Glutamatergic neuron (in vitro differentiated cells): ENCODE data around the gene CCL11. TPM values are rescaled to one million over a fixed set of nuclear protein-coding genes. Genes with fewer than 3 reads are reported as not detected.

Experiments
- DNase-seq: peaks from one replicate; pipeline ENCODE4 v3.0.0; 2022
- H3K27ac Mint-ChIP-seq: one replicate; pipeline ENCODE4 v1.8.0; 2020; ENCODE audit warnings: mild to moderate bottlenecking, mixed read lengths, inconsistent platforms; ENCODE audit not compliant: unreplicated experiment
- H3K27me3 Mint-ChIP-seq: one replicate; pipeline ENCODE4 v1.8.0; 2020; ENCODE audit warnings: mild to moderate bottlenecking, moderate library complexity, mixed read lengths, inconsistent platforms; ENCODE audit not compliant: unreplicated experiment
- H3K36me3 Mint-ChIP-seq: one replicate; pipeline ENCODE4 v1.8.0; 2020; ENCODE audit warnings: mild to moderate bottlenecking, mixed read lengths, inconsistent platforms; ENCODE audit not compliant: unreplicated experiment
- H3K4me1 Mint-ChIP-seq: one replicate; pipeline ENCODE4 v1.8.0; 2020; ENCODE audit warnings: mild to moderate bottlenecking, low read depth, mixed read lengths, inconsistent platforms; ENCODE audit not compliant: unreplicated experiment
- H3K4me3 Mint-ChIP-seq: one replicate; pipeline ENCODE4 v1.8.0; 2020; ENCODE audit warnings: mild to moderate bottlenecking, mixed read lengths, inconsistent platforms; ENCODE audit not compliant: unreplicated experiment
- H3K9me3 Mint-ChIP-seq: one replicate; pipeline ENCODE4 v1.8.0; 2020; ENCODE audit warnings: mild to moderate bottlenecking, moderate library complexity, mixed read lengths, inconsistent platforms; ENCODE audit not compliant: unreplicated experiment
- CTCF ChIP-seq: fragments of 200-600 bp; sonication (generic); IDR thresholded peaks from one replicate; pipeline ENCODE4 v1.5.0; 2021; ENCODE audit not compliant: partially characterized antibody, unreplicated experiment
- long read RNA-seq: library from polyadenylated mRNA; unstranded; transcript quantifications from one replicate; pipeline ENCODE4 v2.0.0, GENCODE V29; 2020; ENCODE audit not compliant: unreplicated experiment
- total RNA-seq: library from RNA; stranded (reverse); fragmentation: NEBNext Ultra II Directional; extraction: Animal tissue kit (Norgen Biotek cat#: 25700); gene quantifications from one replicate; pipeline ENCODE4 v1.2.1, GENCODE V29; 2021; ENCODE audit not compliant: unreplicated experiment

Gene CCL11
- total RNA-seq = not detected
- long read RNA-seq = 0 reads

DNA sequence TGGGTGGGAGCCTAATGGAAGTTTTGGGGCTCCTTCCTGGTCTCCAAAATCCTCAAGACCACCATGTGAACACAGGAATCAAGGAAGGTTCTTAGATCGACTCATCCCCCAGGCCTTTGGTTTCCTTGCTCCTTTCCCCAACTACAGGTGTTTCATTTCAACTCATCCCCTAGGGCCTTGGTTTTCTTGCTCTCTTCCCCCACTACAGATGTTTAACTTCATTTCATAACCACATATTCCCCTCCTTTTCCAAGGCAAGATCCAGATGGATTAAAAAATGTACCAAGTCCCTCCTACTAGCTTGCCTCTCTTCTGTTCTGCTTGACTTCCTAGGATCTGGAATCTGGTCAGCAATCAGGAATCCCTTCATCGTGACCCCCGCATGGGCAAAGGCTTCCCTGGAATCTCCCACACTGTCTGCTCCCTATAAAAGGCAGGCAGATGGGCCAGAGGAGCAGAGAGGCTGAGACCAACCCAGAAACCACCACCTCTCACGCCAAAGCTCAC lies at the start of gene CCL11:
CCL11 (plus strand) TSS at position 457 of the 507 bp plus-strand sequence. CDS start 67 bp downstream, outside the sequence.
- no peak for DNase-seq
- Mint-ChIP-seq H3K27me3 (peaks cover 1% of the 10 kb centered on the region), H3K9me3 (no peaks in the 10 kb centered on the region), H3K4me1 (no peaks in the 10 kb centered on the region), H3K27ac (no peak within 1 kb of the TSS), H3K36me3 (no peaks in the 10 kb centered on the region), H3K4me3 (no peak within 1 kb of the TSS)
- TF ChIP-seq CTCF = no peak

GRCh38 chr17:34236281-34236892 lies 49.2 kb upstream of the CCL11 start:
- peaks cover 9% of the 10 kb centered on the region for H3K4me1 Mint-ChIP-seq
- H3K36me3 Mint-ChIP-seq = no peaks in the 10 kb centered on the region
- H3K27ac Mint-ChIP-seq = no peak overlapping the region
- H3K4me3 Mint-ChIP-seq = no peak overlapping the region
- no peak for DNase-seq
- no peak for TF ChIP-seq CTCF
- peaks cover 8% of the 10 kb centered on the region for H3K27me3 Mint-ChIP-seq
- H3K9me3 Mint-ChIP-seq = peaks cover 1% of the 10 kb centered on the region

DNA sequence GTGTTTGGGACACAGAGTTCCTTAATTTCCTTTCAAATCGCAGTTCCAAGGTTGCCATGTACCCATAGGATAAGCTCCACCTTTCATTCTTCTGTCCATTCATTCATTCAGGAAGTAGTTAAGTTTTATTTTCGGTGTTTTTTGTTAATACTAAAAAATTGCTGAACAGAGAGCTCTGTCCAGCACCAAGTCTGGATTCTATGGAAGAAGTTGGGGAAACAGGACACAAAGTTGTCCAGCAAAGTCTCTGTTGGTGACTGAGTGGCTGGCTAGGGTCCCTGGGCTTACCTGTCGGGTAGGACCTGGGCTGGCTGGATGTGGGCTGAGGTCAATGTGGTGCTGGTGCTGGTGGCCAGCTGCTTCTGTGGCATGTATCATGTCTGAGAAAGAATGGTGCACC lies 48.1 kb upstream of the CCL11 start:
- H3K27ac Mint-ChIP-seq = no peak overlapping the region
- no peak overlapping the region for H3K4me3 Mint-ChIP-seq
- H3K36me3 Mint-ChIP-seq = no peaks in the 10 kb centered on the region
- TF ChIP-seq CTCF = no peak
- H3K4me1 Mint-ChIP-seq = peaks cover 9% of the 10 kb centered on the region
- peaks cover 7% of the 10 kb centered on the region for H3K27me3 Mint-ChIP-seq
- peaks cover 1% of the 10 kb centered on the region for H3K9me3 Mint-ChIP-seq
- no peak for DNase-seq

DNA sequence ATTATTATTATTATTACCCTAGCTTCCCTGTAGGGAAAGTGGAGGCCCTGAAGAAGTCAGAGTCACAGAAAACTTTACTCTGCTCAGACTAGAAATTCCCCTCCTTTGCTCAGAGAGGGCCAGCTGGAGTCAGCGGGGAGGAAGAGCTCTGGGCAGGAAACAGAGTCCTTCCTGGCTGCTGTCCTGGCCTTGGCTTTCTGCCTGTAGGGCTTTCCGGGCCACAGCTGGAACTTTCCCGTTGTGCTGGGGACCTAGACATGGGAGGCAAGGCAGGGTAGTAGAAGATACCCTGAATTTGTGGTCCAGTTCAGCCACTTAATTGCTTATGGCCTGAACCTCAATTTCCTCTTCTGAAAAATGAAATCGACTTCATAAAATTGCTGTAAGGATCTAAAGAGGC lies 44.5 kb upstream of the CCL11 start:
- H3K36me3 Mint-ChIP-seq = no peaks in the 10 kb centered on the region
- no peak for TF ChIP-seq CTCF
- H3K27me3 Mint-ChIP-seq = peaks cover 7% of the 10 kb centered on the region
- no peak overlapping the region for H3K27ac Mint-ChIP-seq
- no peak overlapping the region for H3K4me3 Mint-ChIP-seq
- no peaks in the 10 kb centered on the region for H3K9me3 Mint-ChIP-seq
- no peak for DNase-seq
- H3K4me1 Mint-ChIP-seq = peaks cover 7% of the 10 kb centered on the region

DNA sequence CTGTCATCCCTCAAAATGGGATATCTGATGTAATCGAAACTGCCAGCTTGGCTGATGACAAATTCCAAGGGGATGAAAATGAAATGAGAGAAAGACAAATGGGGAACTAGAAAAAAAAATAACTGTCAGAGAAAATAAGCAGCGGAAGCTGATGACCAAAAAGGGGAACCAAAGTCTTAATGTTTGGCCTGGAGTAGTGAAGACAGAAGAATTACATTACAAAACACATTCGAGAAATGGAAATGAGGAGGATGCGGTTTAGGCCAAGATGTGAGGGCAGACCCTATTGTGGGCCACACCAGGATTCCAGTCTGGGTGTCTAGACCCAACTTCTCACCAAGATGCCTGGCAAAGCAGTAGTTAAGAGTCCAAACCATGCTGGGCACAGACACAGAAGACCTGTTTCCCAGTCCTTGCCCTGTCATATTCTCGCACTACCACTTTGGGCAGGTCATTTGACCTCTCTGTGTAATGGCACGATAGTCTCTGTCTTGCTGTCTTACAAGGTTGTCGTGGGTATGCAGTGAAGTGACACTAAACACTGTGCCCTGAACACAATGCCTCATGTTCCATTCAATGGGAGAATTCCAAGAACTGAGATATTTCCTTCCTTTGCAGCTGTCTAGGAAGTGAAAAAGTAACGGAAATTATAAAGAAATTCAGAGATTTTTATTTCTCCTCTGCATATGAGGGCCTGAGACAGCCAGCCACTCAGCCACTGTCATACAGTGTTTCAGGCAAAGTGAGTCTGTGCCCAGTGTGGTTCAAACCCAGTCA lies 42.8 kb upstream of the CCL11 start:
- peaks cover 7% of the 10 kb centered on the region for H3K4me1 Mint-ChIP-seq
- DNase-seq = no peak
- no peak overlapping the region for H3K27ac Mint-ChIP-seq
- H3K4me3 Mint-ChIP-seq = no peak overlapping the region
- peaks cover 5% of the 10 kb centered on the region for H3K27me3 Mint-ChIP-seq
- H3K9me3 Mint-ChIP-seq = no peaks in the 10 kb centered on the region
- H3K36me3 Mint-ChIP-seq = no peaks in the 10 kb centered on the region
- TF ChIP-seq CTCF = no peak
